Measurements from ENCODE around the gene SENP1. TPM values are rescaled to one million over a fixed set of nuclear protein-coding genes. Genes with fewer than 3 reads are reported as not detected.

SENP1 gene
- total RNA-seq, 1 donor = 43.8 TPM

GRCh38 chr12:48016373-48017020, 89.4 kb downstream of the SENP1 start:
- DNase-seq (ENCODE audit: low read depth) = no peak
- no peak overlapping the region for H3K4me3 ChIP-seq (ENCODE audit: low read depth, low read length)
- TF ChIP-seq, protein P1, sequence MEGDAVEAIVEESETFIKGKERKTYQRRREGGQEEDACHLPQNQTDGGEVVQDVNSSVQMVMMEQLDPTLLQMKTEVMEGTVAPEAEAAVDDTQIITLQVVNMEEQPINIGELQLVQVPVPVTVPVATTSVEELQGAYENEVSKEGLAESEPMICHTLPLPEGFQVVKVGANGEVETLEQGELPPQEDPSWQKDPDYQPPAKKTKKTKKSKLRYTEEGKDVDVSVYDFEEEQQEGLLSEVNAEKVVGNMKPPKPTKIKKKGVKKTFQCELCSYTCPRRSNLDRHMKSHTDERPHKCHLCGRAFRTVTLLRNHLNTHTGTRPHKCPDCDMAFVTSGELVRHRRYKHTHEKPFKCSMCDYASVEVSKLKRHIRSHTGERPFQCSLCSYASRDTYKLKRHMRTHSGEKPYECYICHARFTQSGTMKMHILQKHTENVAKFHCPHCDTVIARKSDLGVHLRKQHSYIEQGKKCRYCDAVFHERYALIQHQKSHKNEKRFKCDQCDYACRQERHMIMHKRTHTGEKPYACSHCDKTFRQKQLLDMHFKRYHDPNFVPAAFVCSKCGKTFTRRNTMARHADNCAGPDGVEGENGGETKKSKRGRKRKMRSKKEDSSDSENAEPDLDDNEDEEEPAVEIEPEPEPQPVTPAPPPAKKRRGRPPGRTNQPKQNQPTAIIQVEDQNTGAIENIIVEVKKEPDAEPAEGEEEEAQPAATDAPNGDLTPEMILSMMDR (IDR thresholded peaks at IDR 0.05; ENCODE audit: insufficient read depth, low read length) = no peak

- no peak overlapping the region for H3K4me3 ChIP-seq (ENCODE audit: low read depth, low read length)
- no peak for DNase-seq (ENCODE audit: low read depth)
- TF ChIP-seq, protein P1 (IDR thresholded peaks at IDR 0.05; ENCODE audit: insufficient read depth, low read length) = no peak
Observed at GRCh38 chr12:48015954-48016353, 89.9 kb downstream of the SENP1 start.

DNA sequence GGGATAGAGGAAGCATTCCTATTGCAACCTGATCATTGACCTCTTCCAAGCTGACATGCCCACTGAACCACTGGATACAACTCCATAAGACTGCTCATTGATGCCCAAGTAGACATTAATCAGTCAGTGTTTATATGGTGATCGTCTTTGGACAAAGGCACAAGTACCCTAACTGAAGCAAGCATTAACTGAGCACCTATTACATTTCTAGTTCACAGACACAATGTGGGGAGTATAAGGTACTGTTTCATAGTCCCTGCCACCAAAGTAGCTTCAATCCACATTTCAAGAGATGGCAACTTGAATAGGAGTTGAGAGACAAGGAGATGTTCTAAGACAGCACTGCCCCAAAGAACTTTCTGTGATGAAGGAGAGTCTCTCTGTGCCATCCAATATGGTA, 90.8 kb downstream of the SENP1 start:
- no peak overlapping the region for H3K4me3 ChIP-seq (ENCODE audit: low read depth, low read length)
- TF ChIP-seq, protein P1 (IDR thresholded peaks at IDR 0.05; ENCODE audit: insufficient read depth, low read length) = no peak
- no peak for DNase-seq (ENCODE audit: low read depth)

DNA sequence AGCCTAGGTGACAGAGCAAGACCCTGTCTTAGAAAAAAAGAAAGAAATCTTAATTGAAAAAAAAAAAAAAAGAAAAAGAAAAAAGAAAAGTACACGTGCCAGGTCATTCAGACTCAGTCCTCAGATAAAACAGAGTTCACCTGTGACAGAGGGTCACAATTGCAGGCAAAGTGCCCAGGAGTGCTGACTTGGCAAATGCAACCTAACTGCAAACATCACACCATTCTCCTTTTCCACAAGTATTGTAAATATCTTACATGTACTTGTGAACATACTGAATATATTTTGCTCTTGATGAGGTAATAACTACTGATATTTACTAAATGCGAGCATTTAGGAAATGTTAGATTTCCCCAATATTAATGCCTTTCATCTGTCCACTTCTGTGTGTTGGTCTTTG, 92.6 kb downstream of the SENP1 start:
- H3K4me3 ChIP-seq (ENCODE audit: low read depth, low read length) = no peak overlapping the region
- TF ChIP-seq, protein P1 (IDR thresholded peaks at IDR 0.05; ENCODE audit: insufficient read depth, low read length) = no peak

GRCh38 chr12:48012070-48012469, 93.8 kb downstream of the SENP1 start:
- DNase-seq (ENCODE audit: low read depth) = no peak
- no peak overlapping the region for H3K4me3 ChIP-seq (ENCODE audit: low read depth, low read length)

More for the DNA sequence above, 92.6 kb downstream of the SENP1 start:
- DNase-seq (ENCODE audit: low read depth) = no peak

DNA sequence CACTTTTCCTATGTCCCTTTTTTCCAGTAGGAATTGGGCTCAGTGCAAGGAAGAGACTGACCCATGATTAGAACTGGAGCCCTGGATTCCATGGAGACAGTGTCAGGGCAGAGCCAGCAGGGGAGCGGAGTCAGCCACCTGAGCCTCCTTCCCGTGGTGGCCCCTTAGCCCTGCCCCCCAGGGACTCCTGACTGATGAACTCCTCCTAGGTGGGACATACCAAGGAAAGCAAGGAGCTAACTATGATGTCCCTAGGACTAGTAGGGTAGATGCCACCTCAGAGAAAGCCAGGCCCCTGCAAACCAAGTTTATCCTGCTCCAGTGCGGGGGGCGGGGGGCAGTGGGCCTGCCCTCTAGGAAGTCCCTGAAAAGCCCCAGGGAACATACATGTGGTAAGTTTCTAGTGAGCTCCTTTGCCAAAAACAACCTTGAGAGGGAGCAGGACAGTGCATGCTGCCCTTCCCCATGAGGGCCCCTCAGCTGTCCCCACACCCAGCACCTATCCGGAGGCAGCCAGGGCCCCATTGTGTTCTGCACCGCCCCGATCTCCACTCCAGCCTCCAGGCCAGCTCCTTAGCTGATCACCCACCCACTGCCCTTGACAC, 95.4 kb downstream of the SENP1 start:
- H3K4me3 ChIP-seq (ENCODE audit: low read depth, low read length) = no peak overlapping the region
- TF ChIP-seq, protein P1 (IDR thresholded peaks at IDR 0.05; ENCODE audit: insufficient read depth, low read length) = no peak
- DNase-seq (ENCODE audit: low read depth) = no peak

More at GRCh38 chr12:48012070-48012469, 93.8 kb downstream of the SENP1 start:
- TF ChIP-seq, protein P1 (IDR thresholded peaks at IDR 0.05; ENCODE audit: insufficient read depth, low read length) = no peak

All from fibroblast of the aortic adventitia (primary cell).